NCI-H1092 treated with DMSO at 0.1 percent for 48 hours (cell line): Measurements from ENCODE around the gene TTC36.
A peak's percentile ranks its signal among the peaks of the same experiment; 100 is the strongest.
"Not testable (repeated sequence)": the region's sequence is repeated elsewhere in the genome, so short reads cannot be mapped to it uniquely, and the experiment has no call there.

Experiments
- DNase-seq: peaks from one replicate; lab custom pipeline; 2025; lab: John Stamatoyannopoulos, UW

The TTC36 gene, protein sequence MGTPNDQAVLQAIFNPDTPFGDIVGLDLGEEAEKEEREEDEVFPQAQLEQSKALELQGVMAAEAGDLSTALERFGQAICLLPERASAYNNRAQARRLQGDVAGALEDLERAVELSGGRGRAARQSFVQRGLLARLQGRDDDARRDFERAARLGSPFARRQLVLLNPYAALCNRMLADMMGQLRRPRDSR

DNA sequence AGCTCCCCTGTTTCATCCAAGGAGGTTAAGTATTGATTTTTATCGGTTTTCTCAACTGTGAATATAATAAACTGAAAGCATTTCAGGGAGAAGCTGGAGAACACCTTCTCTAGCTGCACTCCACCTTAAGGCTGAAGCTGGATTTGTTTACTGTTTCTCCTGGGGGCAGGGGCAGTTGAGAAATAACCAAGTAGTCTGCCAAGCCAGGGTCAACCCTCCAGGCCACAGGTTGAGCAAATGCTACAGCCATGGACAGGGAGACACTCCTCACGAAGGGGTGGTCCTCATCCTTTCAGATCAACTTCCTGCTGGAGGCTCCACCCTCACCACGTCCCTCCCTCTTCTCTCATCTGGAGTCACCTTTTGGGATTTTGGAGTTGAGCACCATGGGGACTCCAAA is at the start of gene TTC36:
TSS of gene TTC36 (plus strand) at position 366 of the 400 bp plus-strand sequence. CDS start at position 387, 21 bp downstream.
- DNase-seq, result no peak

DNA sequence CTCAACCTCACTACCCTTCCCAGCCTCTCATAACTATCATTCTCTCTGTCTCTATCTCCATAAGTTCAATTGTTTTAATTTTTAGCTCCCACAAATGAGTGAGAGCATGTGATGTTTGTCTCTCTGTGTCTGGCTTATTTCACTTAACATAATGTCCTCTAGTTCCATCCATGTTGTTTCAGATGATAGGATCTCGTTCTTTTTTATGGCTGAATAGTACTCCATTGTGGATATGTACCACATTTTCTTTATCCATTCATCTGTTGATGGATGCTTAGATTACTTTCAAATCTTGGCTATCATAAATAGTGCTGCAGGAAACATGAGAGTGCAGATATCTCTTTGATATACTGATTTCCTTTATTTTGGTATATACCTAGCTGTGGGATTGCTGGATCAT is 46.0 kb upstream of the TTC36 start:
- DNase-seq, result not testable (repeated sequence)

DNA sequence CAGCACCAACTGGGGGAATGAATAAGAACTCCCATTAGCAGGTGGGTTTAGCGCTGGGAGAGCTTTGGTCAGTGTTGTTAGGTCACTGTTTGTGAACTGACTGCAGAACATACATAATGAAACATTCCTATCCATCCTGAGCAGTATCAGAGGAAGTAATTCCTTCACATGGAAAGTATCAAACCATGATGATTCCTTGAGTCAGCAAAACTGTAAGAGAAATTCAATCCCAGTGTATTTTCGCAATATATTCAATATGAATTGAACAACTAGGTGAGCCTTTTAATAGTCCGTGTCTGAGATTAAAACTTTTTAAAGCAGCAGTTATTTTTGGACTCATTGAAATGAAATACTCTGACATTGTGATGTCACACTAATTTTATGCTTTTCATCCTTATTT is 42.9 kb upstream of the TTC36 start:
- no peak for DNase-seq

DNA sequence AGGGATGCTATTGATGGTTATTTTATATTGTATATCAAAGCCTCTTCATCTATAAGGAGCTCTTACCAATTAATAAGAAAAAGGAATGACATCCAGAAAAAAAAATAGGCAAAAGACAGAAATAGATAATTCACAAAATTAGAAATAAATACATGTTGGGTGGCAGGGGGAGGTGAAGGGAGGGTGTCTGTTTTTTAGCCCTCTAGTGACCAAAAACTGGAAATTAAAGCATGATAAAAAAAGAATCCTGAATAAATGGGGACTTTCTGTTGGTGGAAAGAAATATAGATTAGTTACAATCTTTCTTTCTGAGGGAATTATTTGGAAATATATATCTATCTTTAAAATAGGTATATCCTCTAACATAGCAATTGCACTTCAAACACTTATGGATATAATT is 42.0 kb upstream of the TTC36 start:
- DNase-seq, result no peak

DNA sequence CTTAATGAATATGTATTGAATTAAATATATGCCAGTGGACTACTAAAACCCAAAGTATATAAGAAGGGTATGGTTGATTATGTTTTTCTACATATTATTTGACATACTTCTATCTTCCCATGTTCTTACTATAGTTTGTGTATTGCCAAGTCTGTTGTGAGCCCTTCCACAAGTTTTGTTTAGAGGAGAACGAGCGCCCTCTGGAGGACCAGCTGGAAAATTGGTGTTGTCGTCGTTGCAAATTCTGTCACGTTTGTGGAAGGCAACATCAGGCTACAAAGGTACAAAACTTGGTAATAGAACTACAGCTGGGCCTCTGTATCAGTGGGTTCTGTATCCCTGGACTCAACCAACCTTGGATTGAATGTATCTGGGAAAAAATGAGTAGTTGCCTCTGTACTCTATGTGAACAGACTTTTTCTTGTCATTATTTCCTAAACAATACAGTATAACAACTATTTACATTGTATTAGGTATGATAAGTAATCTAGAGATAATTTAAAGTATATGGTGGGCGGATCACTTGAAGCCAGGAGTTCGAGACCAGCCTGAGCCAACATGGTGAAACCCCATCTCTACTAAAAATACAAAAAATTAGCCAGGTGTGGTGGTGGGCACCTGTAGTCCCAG is 38.7 kb upstream of the TTC36 start:
- DNase-seq, result peak; percentile 81

DNA sequence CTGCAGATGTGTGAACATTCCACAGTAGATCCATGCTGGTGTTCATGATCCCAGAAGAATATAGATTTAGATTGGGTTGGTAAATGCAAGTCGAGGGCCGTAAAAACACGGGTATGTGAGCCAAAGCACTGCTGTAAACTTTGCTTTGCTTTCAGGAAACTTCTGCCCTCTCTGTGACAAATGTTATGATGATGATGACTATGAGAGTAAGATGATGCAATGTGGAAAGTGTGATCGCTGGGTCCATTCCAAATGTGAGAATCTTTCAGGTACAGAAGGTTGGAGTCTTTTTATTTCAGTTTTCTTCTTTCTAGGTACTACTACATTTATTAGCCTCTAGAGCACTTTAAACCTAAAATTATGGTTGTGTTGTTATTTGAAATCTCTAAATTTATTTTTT is 36.2 kb upstream of the TTC36 start:
- DNase-seq, result no peak

DNA sequence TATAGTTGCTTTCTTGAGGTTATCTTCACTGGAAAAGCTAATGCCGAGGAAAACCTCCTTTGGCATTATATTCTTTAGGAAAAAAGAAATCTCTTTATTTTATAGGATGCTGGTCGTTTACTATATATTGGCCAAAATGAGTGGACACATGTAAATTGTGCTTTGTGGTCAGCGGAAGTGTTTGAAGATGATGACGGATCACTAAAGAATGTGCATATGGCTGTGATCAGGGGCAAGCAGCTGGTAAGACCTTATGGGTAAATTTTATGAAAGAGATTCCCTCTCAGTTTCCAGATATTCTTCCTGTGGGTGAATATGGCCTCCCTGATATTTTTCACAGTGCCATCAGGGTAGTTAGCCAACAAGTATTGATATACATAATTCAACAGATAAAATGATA is 29.4 kb upstream of the TTC36 start:
- no peak for DNase-seq

DNA sequence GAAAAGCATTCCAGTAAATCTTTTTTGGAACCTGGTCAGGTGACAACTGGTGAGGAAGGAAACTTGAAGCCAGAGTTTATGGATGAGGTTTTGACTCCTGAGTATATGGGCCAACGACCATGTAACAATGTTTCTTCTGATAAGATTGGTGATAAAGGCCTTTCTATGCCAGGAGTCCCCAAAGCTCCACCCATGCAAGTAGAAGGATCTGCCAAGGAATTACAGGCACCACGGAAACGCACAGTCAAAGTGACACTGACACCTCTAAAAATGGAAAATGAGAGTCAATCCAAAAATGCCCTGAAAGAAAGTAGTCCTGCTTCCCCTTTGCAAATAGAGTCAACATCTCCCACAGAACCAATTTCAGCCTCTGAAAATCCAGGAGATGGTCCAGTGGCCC is 24.1 kb upstream of the TTC36 start:
- DNase-seq, result no peak

DNA sequence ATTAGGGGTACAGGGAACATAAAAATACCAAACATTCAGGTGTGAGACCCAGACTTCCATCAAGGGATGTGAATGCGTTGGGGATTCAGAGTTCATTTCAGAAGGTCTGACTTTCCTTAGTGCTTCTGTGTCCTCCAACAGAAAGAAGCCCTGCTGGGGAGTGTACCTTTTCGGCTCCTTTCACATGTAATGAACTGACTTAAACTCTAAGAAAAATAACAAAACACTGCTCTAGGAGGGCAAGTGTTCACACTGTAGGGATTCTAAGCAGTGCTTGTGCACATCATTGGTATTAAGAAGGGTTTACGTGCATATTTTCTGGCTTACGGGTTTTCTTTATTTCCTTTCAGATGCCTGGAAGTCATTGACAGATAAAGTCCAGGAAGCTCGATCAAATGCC is 15.7 kb upstream of the TTC36 start:
- DNase-seq, result no peak

DNA sequence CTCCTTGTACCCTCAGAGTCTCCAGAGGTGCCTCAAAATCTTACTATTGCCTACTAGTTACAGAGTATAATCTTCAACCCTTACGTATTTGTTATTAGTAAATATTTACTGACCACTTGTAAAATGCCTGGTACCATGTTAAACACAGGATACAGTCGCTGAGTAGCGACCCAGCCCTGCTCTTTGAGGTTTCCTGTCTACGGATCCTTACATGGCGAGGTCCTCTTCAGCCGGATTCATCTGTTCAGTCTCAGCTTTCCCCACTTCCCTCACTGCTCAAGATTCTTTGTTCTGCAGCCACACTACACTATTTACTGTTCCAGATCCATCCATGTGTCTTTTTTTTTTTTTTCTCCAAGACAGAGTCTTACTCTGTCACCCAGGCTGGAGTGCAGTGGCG is 13.2 kb upstream of the TTC36 start:
- DNase-seq, result no peak

DNA sequence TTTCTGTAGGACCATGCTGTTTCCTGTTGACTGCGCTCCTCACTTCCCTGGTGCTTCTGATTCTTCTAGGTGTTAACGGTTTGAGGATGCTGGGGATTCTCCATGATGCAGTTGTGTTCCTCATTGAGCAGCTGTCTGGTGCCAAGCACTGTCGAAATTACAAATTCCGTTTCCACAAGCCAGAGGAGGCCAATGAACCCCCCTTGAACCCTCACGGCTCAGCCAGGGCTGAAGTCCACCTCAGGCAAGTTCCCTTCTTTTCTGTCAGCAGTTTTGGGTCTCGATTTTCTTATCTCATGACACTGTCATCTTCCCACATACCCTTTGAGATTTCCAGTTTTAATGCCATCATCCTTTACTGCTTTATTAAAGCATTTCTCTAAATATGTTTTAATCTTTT is 7.7 kb upstream of the TTC36 start:
- no peak for DNase-seq

DNA sequence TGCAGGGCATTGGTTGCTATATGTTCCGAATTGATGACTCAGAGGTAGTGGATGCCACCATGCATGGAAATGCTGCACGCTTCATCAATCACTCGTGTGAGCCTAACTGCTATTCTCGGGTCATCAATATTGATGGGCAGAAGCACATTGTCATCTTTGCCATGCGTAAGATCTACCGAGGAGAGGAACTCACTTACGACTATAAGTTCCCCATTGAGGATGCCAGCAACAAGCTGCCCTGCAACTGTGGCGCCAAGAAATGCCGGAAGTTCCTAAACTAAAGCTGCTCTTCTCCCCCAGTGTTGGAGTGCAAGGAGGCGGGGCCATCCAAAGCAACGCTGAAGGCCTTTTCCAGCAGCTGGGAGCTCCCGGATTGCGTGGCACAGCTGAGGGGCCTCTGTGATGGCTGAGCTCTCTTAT is 5.4 kb upstream of the TTC36 start:
- DNase-seq, result no peak

DNA sequence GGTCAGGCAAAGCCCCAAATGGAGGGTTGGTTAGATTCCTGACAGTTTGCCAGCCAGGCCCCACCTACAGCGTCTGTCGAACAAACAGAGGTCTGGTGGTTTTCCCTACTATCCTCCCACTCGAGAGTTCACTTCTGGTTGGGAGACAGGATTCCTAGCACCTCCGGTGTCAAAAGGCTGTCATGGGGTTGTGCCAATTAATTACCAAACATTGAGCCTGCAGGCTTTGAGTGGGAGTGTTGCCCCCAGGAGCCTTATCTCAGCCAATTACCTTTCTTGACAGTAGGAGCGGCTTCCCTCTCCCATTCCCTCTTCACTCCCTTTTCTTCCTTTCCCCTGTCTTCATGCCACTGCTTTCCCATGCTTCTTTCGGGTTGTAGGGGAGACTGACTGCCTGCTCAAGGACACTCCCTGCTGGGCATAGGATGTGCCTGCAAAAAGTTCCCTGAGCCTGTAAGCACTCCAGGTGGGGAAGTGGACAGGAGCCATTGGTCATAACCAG is 4.7 kb upstream of the TTC36 start:
- DNase-seq, result peak; percentile 7

DNA sequence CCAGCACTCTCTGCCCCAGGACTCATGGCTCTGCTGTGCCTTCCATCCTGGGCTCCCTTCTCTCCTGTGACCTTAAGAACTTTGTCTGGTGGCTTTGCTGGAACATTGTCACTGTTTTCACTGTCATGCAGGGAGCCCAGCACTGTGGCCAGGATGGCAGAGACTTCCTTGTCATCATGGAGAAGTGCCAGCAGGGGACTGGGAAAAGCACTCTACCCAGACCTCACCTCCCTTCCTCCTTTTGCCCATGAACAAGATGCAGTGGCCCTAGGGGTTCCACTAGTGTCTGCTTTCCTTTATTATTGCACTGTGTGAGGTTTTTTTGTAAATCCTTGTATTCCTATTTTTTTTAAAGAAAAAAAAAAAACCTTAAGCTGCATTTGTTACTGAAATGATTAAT is 2.9 kb upstream of the TTC36 start:
- DNase-seq, result no peak

DNA sequence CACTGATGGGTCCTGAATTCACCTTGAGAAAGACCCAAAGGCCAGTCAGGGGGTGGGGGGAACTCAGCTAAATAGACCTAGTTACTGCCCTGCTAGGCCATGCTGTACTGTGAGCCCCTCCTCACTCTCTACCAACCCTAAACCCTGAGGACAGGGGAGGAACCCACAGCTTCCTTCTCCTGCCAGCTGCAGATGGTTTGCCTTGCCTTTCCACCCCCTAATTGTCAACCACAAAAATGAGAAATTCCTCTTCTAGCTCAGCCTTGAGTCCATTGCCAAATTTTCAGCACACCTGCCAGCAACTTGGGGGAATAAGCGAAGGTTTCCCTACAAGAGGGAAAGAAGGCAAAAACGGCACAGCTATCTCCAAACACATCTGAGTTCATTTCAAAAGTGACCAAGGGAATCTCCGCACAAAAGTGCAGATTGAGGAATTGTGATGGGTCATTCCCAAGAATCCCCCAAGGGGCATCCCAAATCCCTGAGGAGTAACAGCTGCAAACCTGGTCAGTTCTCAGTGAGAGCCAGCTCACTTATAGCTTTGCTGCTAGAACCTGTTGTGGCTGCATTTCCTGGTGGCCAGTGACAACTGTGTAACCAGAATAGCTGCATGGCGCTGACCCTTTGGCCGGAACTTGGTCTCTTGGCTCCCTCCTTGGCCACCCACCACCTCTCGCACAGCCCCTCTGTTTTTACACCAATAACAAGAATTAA is 2.4 kb upstream of the TTC36 start:
- no peak for DNase-seq

DNA sequence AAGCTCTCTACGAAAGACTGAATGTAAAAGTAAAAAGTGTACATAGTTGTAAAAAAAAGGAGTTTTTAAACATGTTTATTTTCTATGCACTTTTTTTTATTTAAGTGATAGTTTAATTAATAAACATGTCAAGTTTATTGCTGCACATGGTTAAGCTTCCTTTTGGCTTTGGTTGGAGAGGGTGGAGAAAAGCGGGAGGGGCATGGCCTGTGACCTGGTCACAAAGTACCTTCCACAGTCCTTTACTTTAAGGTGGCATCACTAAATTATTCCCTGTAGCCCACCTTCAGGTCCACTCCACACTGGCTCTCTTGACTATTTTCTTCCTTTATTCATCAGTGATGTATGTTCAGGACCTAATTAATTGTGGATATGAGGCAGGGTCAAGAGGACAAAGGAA is 586 bp upstream of the TTC36 start:
- DNase-seq, result no peak

DNA sequence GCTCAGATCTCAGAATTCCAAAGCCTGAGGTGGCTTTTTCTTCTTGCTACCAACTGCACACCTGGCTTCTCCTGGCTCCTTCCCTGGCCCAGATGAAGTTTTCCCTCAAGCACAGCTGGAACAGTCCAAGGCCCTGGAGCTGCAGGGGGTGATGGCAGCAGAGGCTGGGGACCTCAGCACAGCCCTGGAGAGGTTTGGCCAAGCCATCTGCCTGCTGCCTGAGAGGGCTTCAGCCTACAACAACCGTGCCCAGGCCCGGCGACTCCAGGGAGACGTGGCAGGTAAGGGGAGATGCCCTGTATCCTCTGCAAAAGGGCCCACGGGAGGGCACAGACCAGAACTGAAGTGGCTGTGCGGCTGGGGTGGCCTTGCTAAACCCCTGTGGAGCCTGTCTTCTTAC is 1.2 kb downstream of the TTC36 start:
- no peak for DNase-seq

DNA sequence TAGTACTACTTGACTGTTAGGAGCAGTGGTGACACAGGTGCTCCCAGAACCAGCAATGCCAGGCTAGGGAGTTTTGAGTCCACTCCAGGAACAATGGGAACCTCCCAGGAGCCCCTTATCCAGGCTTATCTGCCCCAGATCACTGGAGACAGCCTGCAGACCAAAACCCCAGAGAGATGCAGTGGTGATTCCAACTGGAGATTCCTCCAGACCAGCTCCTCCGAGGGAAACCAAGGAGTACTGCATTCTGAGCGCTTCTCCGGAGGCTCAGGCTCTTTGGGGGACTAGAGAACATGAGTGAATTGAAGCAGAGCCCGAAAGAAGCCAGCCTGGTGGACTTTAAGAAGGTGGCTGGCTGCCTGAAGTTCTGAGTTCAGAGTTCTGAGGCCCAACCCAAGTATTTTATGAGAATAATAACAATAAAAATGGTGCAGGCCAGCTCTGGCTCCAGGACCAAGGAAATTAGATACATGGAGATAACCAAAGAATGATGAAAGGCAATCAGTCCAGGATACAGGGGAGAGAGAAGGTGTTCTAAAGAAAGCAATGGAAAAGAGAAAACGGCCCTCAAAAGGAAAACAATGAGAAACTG is 2.4 kb downstream of the TTC36 start:
- DNase-seq, result peak; percentile 62

DNA sequence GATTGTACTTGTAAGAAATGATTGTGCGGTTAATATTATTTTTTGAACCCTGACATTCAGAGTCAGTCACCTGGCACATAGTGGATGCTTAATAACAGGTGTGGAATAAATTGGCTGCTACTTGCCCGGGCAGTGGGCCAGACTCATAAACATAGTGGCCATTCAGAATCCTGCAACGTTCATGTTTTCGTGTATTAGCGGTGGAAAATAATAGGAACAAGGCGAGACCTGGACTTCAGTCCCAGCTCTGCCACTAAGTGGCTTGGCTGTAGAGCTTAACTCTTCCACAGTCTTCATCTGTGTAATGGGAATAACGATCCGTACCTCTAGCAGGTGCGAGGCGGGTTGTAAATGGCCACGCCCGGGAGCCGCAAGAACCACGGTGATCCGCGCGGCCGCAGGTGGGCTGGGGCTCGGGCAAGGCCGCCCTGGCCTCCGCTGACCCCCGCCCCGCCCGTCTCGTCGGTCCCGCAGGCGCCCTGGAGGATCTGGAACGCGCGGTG is 3.0 kb downstream of the TTC36 start:
- DNase-seq, result peak; percentile 92

DNA sequence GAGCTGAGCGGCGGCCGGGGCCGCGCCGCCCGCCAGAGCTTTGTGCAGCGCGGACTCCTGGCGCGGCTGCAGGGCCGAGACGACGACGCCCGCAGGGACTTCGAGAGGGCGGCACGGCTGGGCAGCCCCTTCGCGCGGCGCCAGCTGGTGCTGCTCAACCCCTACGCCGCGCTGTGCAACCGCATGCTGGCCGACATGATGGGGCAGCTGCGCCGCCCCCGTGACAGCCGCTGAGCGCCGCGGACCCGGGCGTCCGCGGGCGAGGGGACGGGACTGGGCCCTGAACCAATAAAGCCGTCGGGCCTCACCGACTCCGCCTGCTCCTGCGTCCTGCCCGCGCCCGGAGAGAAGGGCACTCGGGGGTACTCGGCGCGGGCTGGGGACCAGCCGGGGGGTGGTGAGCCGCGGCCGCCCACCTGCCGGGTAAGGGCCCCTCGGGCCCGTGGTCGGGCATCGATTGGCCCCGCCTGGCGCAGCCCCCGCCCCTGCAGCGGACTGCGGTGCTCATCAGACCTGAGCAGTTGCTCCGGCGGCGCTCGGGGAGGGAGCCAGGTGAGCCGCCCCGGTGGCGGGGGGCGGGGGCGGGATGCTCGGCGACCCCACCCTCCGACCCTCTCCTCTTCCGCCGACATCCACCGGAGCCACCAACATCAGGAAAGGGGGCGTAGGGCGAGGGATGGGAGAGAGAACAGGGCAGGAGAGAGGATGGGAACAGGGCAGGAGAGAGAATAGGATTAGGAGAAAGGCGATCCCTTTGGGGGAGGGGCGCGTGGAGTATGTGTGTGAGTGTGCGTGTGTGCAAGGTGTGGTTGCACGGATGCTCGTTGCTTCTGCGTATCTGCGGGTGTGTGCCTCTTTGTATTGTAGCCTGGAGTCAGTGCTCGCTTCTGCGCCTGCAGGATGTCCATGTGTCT is 3.7 kb downstream of the TTC36 start, which contains the start of gene TMEM25:
TSS of gene TMEM25 (plus strand) at position 510 of the 914 bp plus-strand sequence. CDS start 610 bp downstream, outside the sequence.
- peak; percentile 77 for DNase-seq

DNA sequence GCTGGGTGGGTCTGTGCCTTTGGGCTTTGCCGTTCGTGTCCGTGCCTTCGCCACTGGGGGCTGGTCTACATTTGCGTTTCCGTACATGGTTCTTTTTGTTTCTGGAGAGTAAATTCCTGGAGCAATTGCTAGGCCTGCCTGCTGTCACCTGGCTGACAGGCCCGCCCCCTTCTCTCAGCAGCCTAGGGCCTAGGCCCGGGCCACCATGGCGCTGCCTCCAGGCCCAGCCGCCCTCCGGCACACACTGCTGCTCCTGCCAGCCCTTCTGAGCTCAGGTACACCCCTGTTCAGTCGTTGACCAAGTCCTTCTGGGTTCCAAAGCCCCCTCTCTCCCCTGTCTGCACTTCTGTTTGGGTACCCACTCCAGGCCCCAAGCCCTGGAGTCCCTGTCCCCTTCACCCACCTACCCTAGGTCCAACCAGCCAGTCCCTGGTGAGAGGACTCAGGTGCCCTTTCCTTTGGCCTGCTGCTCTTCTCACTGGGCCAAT is 4.4 kb downstream of the TTC36 start:
- DNase-seq, result no peak
